CD14-positive monocyte (primary cell): ENCODE data around the gene LYPLAL1. TPM values are rescaled to one million over a fixed set of nuclear protein-coding genes. Genes with fewer than 3 reads are reported as not detected.

Source experiments
- DNase-seq, 3 donors: peaks; one replicate each; pipeline ENCODE4 v3.0.0-alpha.2; 2011 to 2022
- H2AFZ ChIP-seq: 2 replicates; pipeline ENCODE4 v1.6.0; 2012; ENCODE audit warnings: mild to moderate bottlenecking, low read depth, low read length, inconsistent platforms; ENCODE audit not compliant: insufficient read depth, poor library complexity, severe bottlenecking
- H3K27ac ChIP-seq, 2 donors: 1 replicate in 1 of 2; 2 replicates in 1 of 2; pipeline ENCODE4 v1.5.1; 2012 to 2013; ENCODE audit warnings: low read length in 2 of 2, control low read depth in 1 of 2, inconsistent platforms in 1 of 2, low read depth in 1 of 2, mild to moderate bottlenecking in 1 of 2
- H3K27me3 ChIP-seq, 2 donors: one replicate each; pipeline versions ENCODE4 v1.6.0 to v1.6.1; 2011 to 2013; ENCODE audit warnings: low read length in 2 of 2; ENCODE audit not compliant: control insufficient read depth in 2 of 2, insufficient read depth in 2 of 2
- H3K36me3 ChIP-seq, 2 donors: replicated peaks in 1 of 2; 1 replicate in 1 of 2; 2 replicates in 1 of 2; pipeline versions ENCODE4 v1.5.1 to v1.6.1; 2012 to 2013; ENCODE audit warnings: low read length in 2 of 2, control low read depth in 1 of 2, inconsistent platforms in 1 of 2, mild to moderate bottlenecking in 1 of 2; ENCODE audit not compliant: insufficient read depth in 2 of 2, control insufficient read depth in 1 of 2
- H3K4me1 ChIP-seq, 2 donors: 1 replicate in 1 of 2; 2 replicates in 1 of 2; pipeline versions ENCODE4 v1.5.1 to v1.6.1; 2012 to 2013; ENCODE audit warnings: low read length in 2 of 2, control low read depth in 1 of 2, inconsistent platforms in 1 of 2, mild to moderate bottlenecking in 1 of 2, moderate library complexity in 1 of 2; ENCODE audit not compliant: insufficient read depth in 2 of 2, control insufficient read depth in 1 of 2
- H3K4me2 ChIP-seq: replicated peaks from 2 replicates; pipeline ENCODE3; 2012; ENCODE audit warnings: low read length, moderate library complexity, mild to moderate bottlenecking; ENCODE audit not compliant: poor library complexity, severe bottlenecking; ENCODE audit errors: extremely low read depth
- H3K4me3 ChIP-seq, 3 experiments: fragments of 200-600 bp in 1 of 3; sonication (generic) in 1 of 3; replicated peaks in 1 of 3; 1 replicate in 2 of 3; 2 replicates in 1 of 3; pipeline ENCODE4 v1.5.1; 2011 to 2013; ENCODE audit warnings: low read length in 3 of 3, mild to moderate bottlenecking in 3 of 3, control low read depth in 2 of 3, low read depth in 2 of 3, inconsistent platforms in 1 of 3, moderate library complexity in 1 of 3
- H3K79me2 ChIP-seq: 2 replicates; pipeline ENCODE4 v1.6.0; 2012; ENCODE audit warnings: mild to moderate bottlenecking, control low read depth, inconsistent platforms, low read length, moderate library complexity; ENCODE audit not compliant: insufficient read depth
- H3K9ac ChIP-seq: 2 replicates; pipeline ENCODE4 v1.6.0; 2017; ENCODE audit warnings: low read length, mild to moderate bottlenecking; ENCODE audit not compliant: insufficient read depth, poor library complexity, severe bottlenecking
- H3K9me3 ChIP-seq, 2 donors: replicated peaks in 1 of 2; 1 replicate in 1 of 2; 2 replicates in 1 of 2; pipeline versions ENCODE4 v1.5.1 to v1.6.1; 2012 to 2013; ENCODE audit warnings: low read length in 2 of 2, control low read depth in 1 of 2; ENCODE audit not compliant: control insufficient read depth in 1 of 2, insufficient read depth in 1 of 2
- H4K20me1 ChIP-seq: 2 replicates; pipeline ENCODE4 v1.6.0; 2012; ENCODE audit warnings: mild to moderate bottlenecking, low read length, control low read depth, moderate library complexity; ENCODE audit not compliant: insufficient read depth
- H3K27ac Mint-ChIP-seq, 7 donors: one replicate each; pipeline ENCODE4 v1.8.0; 2020; ENCODE audit warnings: mild to moderate bottlenecking in 7 of 7, mixed read lengths in 7 of 7, moderate library complexity in 6 of 7, inconsistent platforms in 2 of 7
- H3K27me3 Mint-ChIP-seq, 3 donors: one replicate each; pipeline ENCODE4 v1.8.0; 2021 to 2022; ENCODE audit warnings: low read depth in 3 of 3, mild to moderate bottlenecking in 3 of 3, mixed read lengths in 3 of 3, moderate library complexity in 3 of 3, inconsistent platforms in 1 of 3
- H3K36me3 Mint-ChIP-seq, 2 donors: one replicate each; pipeline ENCODE4 v1.8.0; 2020; ENCODE audit warnings: mixed read lengths in 2 of 2, inconsistent platforms in 1 of 2, mild to moderate bottlenecking in 1 of 2
- H3K4me1 Mint-ChIP-seq: one replicate; pipeline ENCODE4 v1.8.0; 2020; ENCODE audit warnings: mild to moderate bottlenecking, mixed read lengths
- H3K4me3 Mint-ChIP-seq, 2 donors: one replicate each; pipeline ENCODE4 v1.8.0; 2020; ENCODE audit warnings: mild to moderate bottlenecking in 2 of 2, mixed read lengths in 2 of 2, moderate library complexity in 1 of 2
- H3K9me3 Mint-ChIP-seq, 7 donors: one replicate each; pipeline ENCODE4 v1.8.0; 2020 to 2022; ENCODE audit warnings: mixed read lengths in 7 of 7, mild to moderate bottlenecking in 6 of 7, moderate library complexity in 6 of 7, inconsistent platforms in 2 of 7
- CTCF ChIP-seq: fragments of 200-600 bp; IDR thresholded peaks from one replicate; pipeline ENCODE4 v1.8.0; 2022; ENCODE audit warnings: antibody characterized with exemption, mild to moderate bottlenecking
- WGBS: methylation state at CpG from one replicate; pipeline ENCODE4 v1.1.5; 2013; ENCODE audit warnings: missing lambda C conversion rate; ENCODE audit not compliant: insufficient coverage; 5-methylcytosine and 5-hydroxymethylcytosine counted together
- intact Hi-C, 2 donors: fragments of 100-400 bp; cut with micrococcal nuclease; formaldehyde crosslinking; loops; one replicate each; pipeline versions ENCODE4 v1.15.0 to v1.15.1; 2023
- polyA plus RNA-seq, 3 donors: library from polyadenylated mRNA; depleted of rRNA in 1 of 3; unstranded in 2 of 3; stranded (reverse) in 1 of 3; fragments of 300-500 nt in 2 of 3; fragments of >200 nt in 1 of 3; fragmentation: Illumina TruSeq in 2 of 3; gene quantifications; 1 replicate in 2 of 3; 2 replicates in 1 of 3; pipeline ENCODE4 v1.2.3, GENCODE V29; 2012 to 2021

LYPLAL1 gene
- polyA plus RNA-seq, 3 donors, result 10.2 to 55.9 (median 36.1) TPM

GRCh38 chr1:219152751-219153150 is 20.9 kb upstream of the LYPLAL1 start:
- WGBS, result no CpG with 5 or more reads among the region's 3 CpGs
- no peak for DNase-seq
- Histone ChIP-seq H2AFZ (no peak overlapping the region), H3K4me3 (no peak overlapping the region), H3K9me3 (no peaks in the 10 kb centered on the region), H3K9ac (no peak overlapping the region), H4K20me1 (no peaks in the 10 kb centered on the region), H3K4me1 (no peaks in the 10 kb centered on the region), H3K4me2 (no peak overlapping the region), H3K27me3 (peaks cover 0 to 2% of the 10 kb centered on the region in 2 donors), H3K27ac (no peak overlapping the region), H3K36me3 (no peaks in the 10 kb centered on the region), H3K79me2 (no peaks in the 10 kb centered on the region)
- H3K27ac Mint-ChIP-seq, result peak overlapping the region in 1 of 7 donors; percentile 16
- H3K27me3 Mint-ChIP-seq, result peaks cover 0 to 2% (median 0%) of the 10 kb centered on the region in 3 donors
- H3K4me3 Mint-ChIP-seq, result no peak overlapping the region
- no peaks in the 10 kb centered on the region for H3K36me3 Mint-ChIP-seq
- H3K4me1 Mint-ChIP-seq, result no peaks in the 10 kb centered on the region
- peaks cover 0 to 2% (median 0%) of the 10 kb centered on the region in 7 donors for H3K9me3 Mint-ChIP-seq
- intact Hi-C loops, result no loop called here
- TF ChIP-seq CTCF, result no peak

GRCh38 chr1:219153723-219154122 is 20.0 kb upstream of the LYPLAL1 start:
- Histone ChIP-seq H3K27ac (no peak overlapping the region), H3K4me3 (no peak overlapping the region), H3K9ac (no peak overlapping the region), H3K9me3 (no peaks in the 10 kb centered on the region), H3K36me3 (no peaks in the 10 kb centered on the region), H3K79me2 (no peaks in the 10 kb centered on the region), H3K4me1 (no peaks in the 10 kb centered on the region), H3K27me3 (peaks cover 0 to 2% of the 10 kb centered on the region in 2 donors), H3K4me2 (no peak overlapping the region), H2AFZ (no peak overlapping the region), H4K20me1 (no peaks in the 10 kb centered on the region)
- Mint-ChIP-seq H3K27ac (no peak overlapping the region), H3K27me3 (peaks cover 0 to 2% (median 0%) of the 10 kb centered on the region in 3 donors), H3K36me3 (no peaks in the 10 kb centered on the region), H3K4me1 (no peaks in the 10 kb centered on the region), H3K9me3 (peaks cover 0 to 2% (median 0%) of the 10 kb centered on the region in 7 donors), H3K4me3 (no peak overlapping the region)
- DNase-seq, result no peak
- intact Hi-C loops, result no loop called here
- 87% methylated on average over 3 of the region's 4 CpGs for WGBS
- no peak for TF ChIP-seq CTCF
